Measurements from ENCODE around the gene PARD3B.

DNA sequence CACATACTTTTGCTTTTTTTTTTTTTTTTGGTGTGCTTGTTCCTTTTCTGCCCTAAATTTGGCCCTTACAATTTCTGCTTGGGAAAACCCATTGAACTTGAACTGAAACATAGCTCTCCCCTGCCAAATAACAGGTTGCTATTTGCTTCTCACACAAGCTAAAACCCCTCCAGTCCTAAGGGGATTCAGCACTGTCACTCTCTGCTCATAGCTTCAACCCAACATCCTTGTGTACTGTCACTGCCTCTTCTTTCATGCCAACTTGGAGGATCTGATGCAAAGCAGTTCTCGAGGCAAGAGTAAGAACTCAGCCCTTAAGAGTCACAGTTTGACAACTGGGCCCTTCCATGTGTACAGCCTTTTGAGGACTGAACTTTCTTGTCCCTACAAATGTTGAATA, 1106.4 kb downstream of the PARD3B start:
- TF ChIP-seq, protein P1, sequence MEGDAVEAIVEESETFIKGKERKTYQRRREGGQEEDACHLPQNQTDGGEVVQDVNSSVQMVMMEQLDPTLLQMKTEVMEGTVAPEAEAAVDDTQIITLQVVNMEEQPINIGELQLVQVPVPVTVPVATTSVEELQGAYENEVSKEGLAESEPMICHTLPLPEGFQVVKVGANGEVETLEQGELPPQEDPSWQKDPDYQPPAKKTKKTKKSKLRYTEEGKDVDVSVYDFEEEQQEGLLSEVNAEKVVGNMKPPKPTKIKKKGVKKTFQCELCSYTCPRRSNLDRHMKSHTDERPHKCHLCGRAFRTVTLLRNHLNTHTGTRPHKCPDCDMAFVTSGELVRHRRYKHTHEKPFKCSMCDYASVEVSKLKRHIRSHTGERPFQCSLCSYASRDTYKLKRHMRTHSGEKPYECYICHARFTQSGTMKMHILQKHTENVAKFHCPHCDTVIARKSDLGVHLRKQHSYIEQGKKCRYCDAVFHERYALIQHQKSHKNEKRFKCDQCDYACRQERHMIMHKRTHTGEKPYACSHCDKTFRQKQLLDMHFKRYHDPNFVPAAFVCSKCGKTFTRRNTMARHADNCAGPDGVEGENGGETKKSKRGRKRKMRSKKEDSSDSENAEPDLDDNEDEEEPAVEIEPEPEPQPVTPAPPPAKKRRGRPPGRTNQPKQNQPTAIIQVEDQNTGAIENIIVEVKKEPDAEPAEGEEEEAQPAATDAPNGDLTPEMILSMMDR (conservative IDR thresholded peaks at IDR 0.05 in 1 of 2, IDR thresholded peaks at IDR 0.05 in 1 of 2; ENCODE audit: low read depth in 1 of 2, low read length in 2 of 2) = no peak
- TF ChIP-seq EZH2 (IDR thresholded peaks at IDR 0.05; ENCODE audit: low read length, missing control alignments) = no peak

All from fibroblast of lung (primary cell).